Rectal smooth muscle tissue (tissue), 1 donor: Measurements from ENCODE around the gene DHFR.
"Not testable (repeated sequence)": the region's sequence is repeated elsewhere in the genome, so short reads cannot be mapped to it uniquely, and the experiment has no call there.

Experiments
- H3K27ac ChIP-seq: one replicate; pipeline ENCODE4 v1.7.0; 2013; ENCODE audit warnings: low read depth, low read length, inconsistent platforms
- H3K27me3 ChIP-seq: one replicate; pipeline ENCODE4 v1.7.0; 2013; ENCODE audit warnings: low read length; ENCODE audit not compliant: control insufficient read depth, insufficient read depth
- H3K36me3 ChIP-seq: one replicate; pipeline ENCODE4 v1.7.0; 2013; ENCODE audit warnings: low read length; ENCODE audit not compliant: control insufficient read depth, insufficient read depth
- H3K4me1 ChIP-seq: one replicate; pipeline ENCODE4 v1.7.0; 2013; ENCODE audit warnings: low read length; ENCODE audit not compliant: control insufficient read depth, insufficient read depth
- H3K4me3 ChIP-seq: one replicate; pipeline ENCODE4 v1.7.0; 2013; ENCODE audit warnings: low read length
- H3K9ac ChIP-seq: one replicate; pipeline ENCODE4 v1.7.0; 2013; ENCODE audit warnings: low read length

The DHFR gene

DNA sequence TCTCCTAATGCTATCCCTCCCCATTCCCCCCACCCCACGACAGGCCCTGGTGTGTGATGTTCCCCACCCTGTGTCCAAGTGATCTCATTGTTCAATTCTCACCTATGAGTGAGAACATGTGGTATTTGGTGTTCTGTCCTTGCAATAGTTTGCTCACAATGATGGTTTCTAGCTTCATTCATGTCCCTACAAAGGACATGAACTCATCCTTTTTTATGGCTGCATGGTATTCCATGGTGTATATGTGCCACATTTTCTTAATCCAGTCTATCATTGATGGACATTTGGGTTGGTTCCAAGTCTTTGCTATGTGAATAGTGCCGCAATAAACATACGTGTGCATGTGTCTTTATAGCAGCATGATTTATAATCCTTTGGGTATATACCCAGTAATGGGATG lies 74.5 kb downstream of the DHFR start:
- H3K27ac ChIP-seq, H3K4me3 ChIP-seq, H3K9ac ChIP-seq, H3K36me3 ChIP-seq, H3K4me1 ChIP-seq, H3K27me3 ChIP-seq: not testable (repeated sequence)

DNA sequence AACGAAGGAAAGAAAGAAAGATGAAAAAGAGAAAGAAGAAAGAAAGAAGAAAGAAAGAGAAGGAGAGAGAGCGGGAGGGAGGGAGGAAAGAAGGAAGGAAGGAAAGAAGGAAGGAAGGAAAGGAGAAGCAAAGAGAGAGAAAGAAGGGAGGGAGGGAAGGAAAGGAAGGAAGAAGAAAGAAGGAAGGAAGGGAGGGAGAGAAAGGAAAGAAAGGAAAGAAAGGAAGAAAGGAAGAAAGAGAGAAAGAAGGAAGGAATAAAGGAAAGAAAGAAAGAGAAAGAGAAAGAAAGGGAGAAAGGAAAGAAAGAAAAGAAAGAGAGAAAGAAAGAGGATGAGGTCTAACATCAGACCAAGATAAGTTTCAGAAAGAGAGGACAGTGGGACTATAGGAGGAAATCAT lies 75.7 kb downstream of the DHFR start:
- Histone ChIP-seq H3K36me3 (no peaks in the 10 kb centered on the region), H3K27ac (no peak overlapping the region), H3K4me3 (no peak overlapping the region), H3K9ac (no peak overlapping the region), H3K27me3 (no peaks in the 10 kb centered on the region), H3K4me1 (no peaks in the 10 kb centered on the region)

DNA sequence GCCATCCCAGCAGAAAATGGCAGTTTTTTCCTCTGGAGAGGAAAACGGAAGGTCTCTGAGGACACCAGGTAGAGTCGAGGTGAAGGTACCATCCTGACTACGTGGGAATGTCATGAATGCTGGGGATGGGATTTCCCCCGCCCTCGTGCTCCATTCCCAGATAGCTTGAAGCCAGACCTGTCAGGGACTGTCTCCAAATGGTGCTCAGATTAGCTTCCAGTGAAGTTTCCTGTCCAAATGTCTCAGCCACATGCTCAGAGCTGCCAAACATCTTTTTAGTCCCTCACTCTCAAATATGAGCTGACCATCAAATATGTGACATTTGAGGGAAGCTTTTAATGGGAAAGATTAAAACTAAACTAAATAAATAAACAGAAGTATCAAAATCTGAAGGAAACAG lies 77.1 kb downstream of the DHFR start:
- Histone ChIP-seq H3K27me3 (no peaks in the 10 kb centered on the region), H3K4me1 (no peaks in the 10 kb centered on the region), H3K36me3 (no peaks in the 10 kb centered on the region), H3K4me3 (no peak overlapping the region), H3K27ac (no peak overlapping the region), H3K9ac (no peak overlapping the region)

- H3K9ac ChIP-seq = no peak overlapping the region
- no peak overlapping the region for H3K4me3 ChIP-seq
- no peaks in the 10 kb centered on the region for H3K36me3 ChIP-seq
- H3K27ac ChIP-seq = no peak overlapping the region
- no peaks in the 10 kb centered on the region for H3K4me1 ChIP-seq
- peaks cover 3% of the 10 kb centered on the region for H3K27me3 ChIP-seq
Observed at GRCh38 chr5:80576383-80576782, 78.4 kb downstream of the DHFR start.
